ENCODE measurements around the gene DNAH11.

Gene DNAH11

GRCh38 chr7:21942955-21943354 is 400.1 kb downstream of the DNAH11 start:
- DNase-seq = no peak

GRCh38 chr7:21943436-21943835 is 400.6 kb downstream of the DNAH11 start:
- DNase-seq = no peak

- DNase-seq = peak; percentile 5
These were observed 402.0 kb downstream of the DNAH11 start for GRCh38 chr7:21944616-21945453.

GRCh38 chr7:21945454-21946221 is 402.8 kb downstream of the DNAH11 start, which contains the start of gene CDCA7L:
Gene CDCA7L, minus strand, starts transcription at chr7:21945899. Its CDS starts 95 bp downstream, at chr7:21945804.
- peak; percentile 40 for DNase-seq

- DNase-seq = no peak
These were observed 403.4 kb downstream of the DNAH11 start for GRCh38 chr7:21946222-21946709.

GRCh38 chr7:21947056-21947455 is 404.2 kb downstream of the DNAH11 start:
- no peak for DNase-seq

GRCh38 chr7:21947946-21948345 is 405.1 kb downstream of the DNAH11 start:
- no peak for DNase-seq

GRCh38 chr7:21948364-21948763 is 405.5 kb downstream of the DNAH11 start:
- no peak for DNase-seq

- no peak for DNase-seq
These were observed 406.2 kb downstream of the DNAH11 start for GRCh38 chr7:21948887-21949540.

Measured in CD4-positive, alpha-beta T cell treated with Interleukin-21 for 1 hour (primary cell).